Esophagus muscularis mucosa (tissue), 3 donors: Measurements from ENCODE around the gene CRACR2B.

ENCODE experiments used
- POLR2A ChIP-seq: fragments of 450-650 bp; IDR thresholded peaks from one replicate; pipeline ENCODE4 v1.6.1; 2017; ENCODE audit warnings: antibody characterized with exemption, moderate library complexity, mild to moderate bottlenecking, low read depth
- POLR2AphosphoS5 ChIP-seq, 2 donors: sonication (generic); formaldehyde crosslinking; IDR thresholded peaks; one replicate each; pipeline ENCODE4 v1.6.1; 2017; ENCODE audit warnings: antibody characterized with exemption in 2 of 2
- TF ChIP-seq, protein P1 (sequence below), 3 experiments: fragments of 200-600 bp in 2 of 3; fragments of 450-650 bp in 1 of 3; sonication (generic) in 2 of 3; IDR thresholded peaks; one replicate each; pipeline ENCODE4 v1.5.1; 2017 to 2019; ENCODE audit warnings: antibody characterized with exemption in 3 of 3, mild to moderate bottlenecking in 2 of 3, moderate library complexity in 1 of 3

DNA sequence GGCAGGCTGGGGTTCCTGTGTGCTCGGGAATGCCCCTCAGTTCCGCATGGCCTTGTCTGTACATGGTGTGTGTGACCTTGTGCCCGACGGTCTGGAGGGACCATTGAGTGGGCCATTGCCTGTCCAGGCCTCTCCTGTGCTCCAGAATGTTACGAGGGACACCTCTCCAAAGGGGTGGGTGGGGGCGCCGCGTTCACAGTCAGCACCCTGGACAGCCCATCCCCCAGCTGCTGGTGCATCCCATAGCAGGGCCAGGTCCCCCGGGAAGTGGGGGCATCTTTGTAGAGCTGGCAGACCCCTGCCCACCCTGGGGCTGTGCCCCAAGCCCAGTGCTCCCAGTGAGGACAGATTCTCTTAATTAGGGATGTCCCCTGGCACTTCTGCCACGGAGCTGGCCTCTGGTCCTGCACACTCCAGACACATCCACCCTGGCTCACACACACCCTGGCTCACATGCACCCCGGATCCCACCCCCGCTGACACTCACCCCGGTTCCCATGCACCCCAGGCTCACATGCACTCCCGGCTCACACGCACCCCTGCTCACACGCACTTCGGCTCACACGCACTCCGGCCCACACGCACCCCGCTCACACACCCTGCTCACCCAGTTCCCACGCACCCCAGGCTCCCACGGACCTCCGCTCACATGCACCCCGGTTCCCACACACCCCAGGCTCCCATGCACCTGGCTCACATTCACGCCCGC, 30.5 kb downstream of the CRACR2B start:
- TF ChIP-seq, protein P1, sequence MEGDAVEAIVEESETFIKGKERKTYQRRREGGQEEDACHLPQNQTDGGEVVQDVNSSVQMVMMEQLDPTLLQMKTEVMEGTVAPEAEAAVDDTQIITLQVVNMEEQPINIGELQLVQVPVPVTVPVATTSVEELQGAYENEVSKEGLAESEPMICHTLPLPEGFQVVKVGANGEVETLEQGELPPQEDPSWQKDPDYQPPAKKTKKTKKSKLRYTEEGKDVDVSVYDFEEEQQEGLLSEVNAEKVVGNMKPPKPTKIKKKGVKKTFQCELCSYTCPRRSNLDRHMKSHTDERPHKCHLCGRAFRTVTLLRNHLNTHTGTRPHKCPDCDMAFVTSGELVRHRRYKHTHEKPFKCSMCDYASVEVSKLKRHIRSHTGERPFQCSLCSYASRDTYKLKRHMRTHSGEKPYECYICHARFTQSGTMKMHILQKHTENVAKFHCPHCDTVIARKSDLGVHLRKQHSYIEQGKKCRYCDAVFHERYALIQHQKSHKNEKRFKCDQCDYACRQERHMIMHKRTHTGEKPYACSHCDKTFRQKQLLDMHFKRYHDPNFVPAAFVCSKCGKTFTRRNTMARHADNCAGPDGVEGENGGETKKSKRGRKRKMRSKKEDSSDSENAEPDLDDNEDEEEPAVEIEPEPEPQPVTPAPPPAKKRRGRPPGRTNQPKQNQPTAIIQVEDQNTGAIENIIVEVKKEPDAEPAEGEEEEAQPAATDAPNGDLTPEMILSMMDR (IDR thresholded peaks at IDR 0.05) = no peak
- TF ChIP-seq POLR2A = no peak
- no peak for TF ChIP-seq POLR2AphosphoS5 (IDR thresholded peaks at IDR 0.05)
